OCI-LY3 (cell line): ENCODE measurements around the gene B3GALT6.

Experiments used
- H2AFZ ChIP-seq: fragments of 200-600, 300-600 bp; shearing (Covaris generic); 2 replicates; pipeline ENCODE4 v1.6.0; 2014; ENCODE audit warnings: antibody characterized with exemption, low read depth, low read length
- H3K27ac ChIP-seq: fragments of 200-600, 300-600 bp; sonication (generic); 2 replicates; pipeline ENCODE4 v1.5.1; 2014; ENCODE audit warnings: mild to moderate bottlenecking, low read length, moderate library complexity, mixed read lengths
- H3K27me3 ChIP-seq: fragments of 200-600, 300-600 bp; sonication (generic); 2 replicates; pipeline ENCODE4 v1.6.1; 2014; ENCODE audit warnings: low read depth, low read length, mixed read lengths
- H3K36me3 ChIP-seq: fragments of 200-600, 300-600 bp; sonication (generic); replicated peaks from 2 replicates; pipeline ENCODE3; 2014; ENCODE audit warnings: low read depth, low read length, mixed read lengths
- H3K4me1 ChIP-seq: fragments of 300-600, 200-600 bp; sonication (generic); 2 replicates; pipeline ENCODE4 v1.6.1; 2014; ENCODE audit warnings: low read length, mixed read lengths
- H3K4me2 ChIP-seq: fragments of 200-600, 300-600 bp; sonication (generic); 2 replicates; pipeline ENCODE4 v1.6.1; 2014; ENCODE audit warnings: low read length, mixed read lengths
- H3K4me3 ChIP-seq: fragments of 300-600, 200-600 bp; sonication (generic); 2 replicates; pipeline ENCODE4 v1.5.1; 2014; ENCODE audit warnings: antibody characterized with exemption, mild to moderate bottlenecking, low read length, moderate library complexity
- H3K79me2 ChIP-seq: fragments of 300-600, 200-600 bp; shearing (Covaris generic); 2 replicates; pipeline ENCODE4 v1.6.1; 2014; ENCODE audit warnings: mild to moderate bottlenecking, low read length, mixed read lengths
- H3K9ac ChIP-seq: fragments of 300-600, 200-600 bp; shearing (Covaris generic); 2 replicates; pipeline ENCODE4 v1.6.0; 2014; ENCODE audit warnings: mild to moderate bottlenecking, low read length, moderate library complexity
- H3K9me3 ChIP-seq: fragments of 200-600, 300-600 bp; shearing (Covaris generic); 2 replicates; pipeline ENCODE4 v1.6.1; 2014; ENCODE audit warnings: low read length, mixed read lengths; ENCODE audit not compliant: insufficient read depth
- H4K20me1 ChIP-seq: fragments of 200-600, 300-600 bp; sonication (generic); 2 replicates; pipeline ENCODE4 v1.6.1; 2016; ENCODE audit warnings: low read length, mixed read lengths; ENCODE audit not compliant: insufficient read depth
- EZH2phosphoT487 ChIP-seq: fragments of 200-600 bp; shearing (Covaris generic); IDR thresholded peaks from 2 replicates; pipeline ENCODE4 v1.6.1; 2018; ENCODE audit warnings: antibody characterized with exemption, mixed run types, low read depth
- TF ChIP-seq, protein P1 (sequence below): fragments of 200-600, 300-600 bp; sonication (generic); IDR thresholded peaks from 2 replicates; pipeline ENCODE4 v1.5.1; 2014; ENCODE audit warnings: antibody characterized with exemption, low read length, low read depth

B3GALT6 gene

DNA sequence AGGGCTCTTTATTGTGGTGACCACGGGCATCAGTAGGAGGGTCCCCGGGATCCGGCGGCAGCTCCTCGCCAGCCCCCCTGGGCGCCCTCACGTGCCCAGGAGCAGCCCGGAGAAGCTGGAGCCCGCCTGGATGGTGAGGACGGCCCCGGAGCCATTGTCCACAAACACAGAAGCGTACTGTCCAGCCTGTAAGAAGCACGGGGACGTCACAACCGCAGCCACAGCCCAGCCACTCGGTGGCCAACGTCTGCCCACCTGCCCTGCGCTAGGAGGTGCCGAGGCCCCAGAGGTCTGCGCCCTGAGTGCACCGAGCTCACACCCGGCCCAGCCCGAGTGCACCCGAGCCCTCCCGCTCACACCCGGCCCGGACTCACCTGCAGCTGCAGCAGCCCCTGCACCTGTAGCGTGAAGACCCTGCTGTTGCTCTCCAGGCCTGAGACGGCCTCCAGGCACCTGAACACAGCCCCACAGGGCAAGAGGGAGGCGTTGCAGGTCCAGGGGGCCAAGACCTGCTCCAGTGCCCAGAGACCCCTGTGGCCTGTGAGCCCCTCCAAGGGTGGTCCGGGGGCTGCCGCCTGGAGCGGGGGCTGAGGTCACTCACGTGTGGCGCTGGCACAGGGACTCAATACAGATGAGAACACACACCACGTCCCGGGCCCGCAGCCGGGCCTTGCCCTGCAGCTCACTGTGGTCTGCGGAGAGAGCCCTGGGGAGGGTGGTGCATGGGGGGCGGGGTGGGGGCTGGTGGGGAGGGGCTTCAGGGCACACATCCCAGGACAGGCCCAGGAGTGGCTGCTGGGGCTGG lies 10.6 kb downstream of the B3GALT6 start:
- Histone ChIP-seq H3K9ac (no peak overlapping the region), H2AFZ (no peak overlapping the region), H3K4me2 (no peak overlapping the region), H3K4me1 (no peaks in the 10 kb centered on the region), H3K27me3 (0 out of 2 replicates have a peak, but pooled peaks cover 3% of the 10 kb centered on the region), H3K4me3 (no peak overlapping the region), H3K27ac (no peak overlapping the region), H4K20me1 (no peaks in the 10 kb centered on the region), H3K79me2 (no peaks in the 10 kb centered on the region), H3K36me3 (no peaks in the 10 kb centered on the region), H3K9me3 (no peaks in the 10 kb centered on the region)
- TF ChIP-seq, protein P1, sequence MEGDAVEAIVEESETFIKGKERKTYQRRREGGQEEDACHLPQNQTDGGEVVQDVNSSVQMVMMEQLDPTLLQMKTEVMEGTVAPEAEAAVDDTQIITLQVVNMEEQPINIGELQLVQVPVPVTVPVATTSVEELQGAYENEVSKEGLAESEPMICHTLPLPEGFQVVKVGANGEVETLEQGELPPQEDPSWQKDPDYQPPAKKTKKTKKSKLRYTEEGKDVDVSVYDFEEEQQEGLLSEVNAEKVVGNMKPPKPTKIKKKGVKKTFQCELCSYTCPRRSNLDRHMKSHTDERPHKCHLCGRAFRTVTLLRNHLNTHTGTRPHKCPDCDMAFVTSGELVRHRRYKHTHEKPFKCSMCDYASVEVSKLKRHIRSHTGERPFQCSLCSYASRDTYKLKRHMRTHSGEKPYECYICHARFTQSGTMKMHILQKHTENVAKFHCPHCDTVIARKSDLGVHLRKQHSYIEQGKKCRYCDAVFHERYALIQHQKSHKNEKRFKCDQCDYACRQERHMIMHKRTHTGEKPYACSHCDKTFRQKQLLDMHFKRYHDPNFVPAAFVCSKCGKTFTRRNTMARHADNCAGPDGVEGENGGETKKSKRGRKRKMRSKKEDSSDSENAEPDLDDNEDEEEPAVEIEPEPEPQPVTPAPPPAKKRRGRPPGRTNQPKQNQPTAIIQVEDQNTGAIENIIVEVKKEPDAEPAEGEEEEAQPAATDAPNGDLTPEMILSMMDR, result no peak
- no peak for TF ChIP-seq EZH2phosphoT487

DNA sequence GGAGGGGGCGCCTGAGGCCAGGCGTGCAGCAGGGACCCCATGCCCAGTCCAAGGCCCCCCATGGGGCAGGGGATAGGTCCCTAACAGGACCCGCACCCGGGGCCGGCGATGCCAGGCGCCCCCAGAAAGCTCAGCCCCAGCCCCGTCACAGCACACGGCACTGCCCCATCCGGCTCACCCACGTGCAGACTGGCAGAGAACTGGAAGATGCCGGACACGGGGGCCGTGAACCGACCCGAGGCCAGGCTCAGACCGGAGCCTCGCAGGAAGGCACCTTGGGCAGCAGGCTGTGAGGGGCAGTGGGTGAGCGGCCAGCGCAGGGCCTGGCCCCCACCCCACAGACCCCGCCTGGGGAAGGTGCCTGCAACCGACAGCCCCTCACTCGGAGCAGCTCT lies 11.2 kb downstream of the B3GALT6 start:
- Histone ChIP-seq H4K20me1 (no peaks in the 10 kb centered on the region), H3K27ac (no peak overlapping the region)

DNA sequence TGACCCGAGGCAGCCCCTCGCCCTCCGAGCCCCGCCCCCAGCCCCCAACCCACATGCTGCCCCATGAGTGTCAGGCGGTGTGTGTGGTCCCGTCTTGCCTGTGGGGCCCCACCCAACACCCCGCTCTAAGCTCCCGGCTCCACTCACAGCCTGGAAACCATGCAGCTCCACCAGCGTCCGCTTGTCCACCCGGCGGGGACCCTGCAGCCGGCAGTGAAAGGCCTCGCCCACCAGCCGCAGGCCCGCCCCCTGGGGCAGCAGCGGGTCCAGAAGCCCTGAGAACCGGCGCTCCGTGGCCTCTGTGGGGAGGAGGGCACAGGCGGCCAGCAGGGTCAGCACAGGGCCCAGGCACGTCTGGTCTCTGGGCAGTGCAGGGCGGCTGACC lies 11.8 kb downstream of the B3GALT6 start:
- TF ChIP-seq EZH2phosphoT487, result no peak
- TF ChIP-seq, protein P1, result no peak
- no peak overlapping the region for H3K4me2 ChIP-seq
- H3K36me3 ChIP-seq, result no peaks in the 10 kb centered on the region
- 0 out of 2 replicates have a peak, but pooled peaks cover 3% of the 10 kb centered on the region for H3K27me3 ChIP-seq
- H4K20me1 ChIP-seq, result no peaks in the 10 kb centered on the region
- H2AFZ ChIP-seq, result no peak overlapping the region
- no peaks in the 10 kb centered on the region for H3K4me1 ChIP-seq
- no peak overlapping the region for H3K9ac ChIP-seq
- H3K4me3 ChIP-seq, result no peak overlapping the region
- no peaks in the 10 kb centered on the region for H3K9me3 ChIP-seq
- no peak overlapping the region for H3K27ac ChIP-seq
- no peaks in the 10 kb centered on the region for H3K79me2 ChIP-seq

More for the DNA sequence above, 11.2 kb downstream of the B3GALT6 start:
- 0 out of 2 replicates have a peak, but pooled peaks cover 3% of the 10 kb centered on the region for H3K27me3 ChIP-seq
- H3K36me3 ChIP-seq, result no peaks in the 10 kb centered on the region
- no peak overlapping the region for H3K9ac ChIP-seq
- no peak overlapping the region for H2AFZ ChIP-seq
- H3K4me1 ChIP-seq, result no peaks in the 10 kb centered on the region
- no peaks in the 10 kb centered on the region for H3K79me2 ChIP-seq
- no peak overlapping the region for H3K4me3 ChIP-seq
- TF ChIP-seq EZH2phosphoT487, result no peak
- H3K4me2 ChIP-seq, result no peak overlapping the region
- no peaks in the 10 kb centered on the region for H3K9me3 ChIP-seq

DNA sequence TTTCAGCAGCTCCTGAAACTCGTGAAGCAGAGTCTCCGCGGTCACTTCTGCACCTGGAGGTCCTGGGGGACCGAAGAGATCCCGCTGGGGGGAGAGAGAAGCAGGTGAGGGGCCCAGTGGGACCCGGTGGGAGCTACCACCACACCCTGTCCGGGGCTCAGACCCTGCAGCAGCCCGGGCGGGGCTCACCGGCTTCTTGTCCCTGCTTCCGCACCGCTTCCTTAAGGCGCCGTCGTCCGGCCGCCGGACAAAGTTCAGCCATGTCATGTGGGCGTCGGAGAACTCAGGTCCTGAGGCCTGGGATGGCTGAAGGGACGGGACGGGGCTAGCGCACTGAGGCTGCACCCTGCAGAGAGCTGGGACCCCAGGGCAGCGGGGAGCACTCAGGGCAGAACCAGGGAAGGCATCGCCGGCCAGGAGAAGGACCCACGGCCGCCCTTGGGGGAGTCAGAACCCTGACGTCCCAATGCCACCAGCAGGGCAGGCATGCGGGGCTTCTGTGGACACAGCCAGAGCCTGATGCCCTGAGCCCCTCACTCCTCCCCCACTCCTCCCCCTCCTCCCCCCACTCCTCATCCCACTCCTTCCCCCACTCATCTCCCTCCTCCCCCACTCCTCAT lies 12.3 kb downstream of the B3GALT6 start:
- H3K4me3 ChIP-seq, result no peak overlapping the region
- no peaks in the 10 kb centered on the region for H3K79me2 ChIP-seq

More for the DNA sequence above, 12.3 kb downstream of the B3GALT6 start:
- Histone ChIP-seq H3K9ac (no peak overlapping the region), H3K9me3 (no peaks in the 10 kb centered on the region), H3K27ac (no peak overlapping the region), H3K27me3 (0 out of 2 replicates have a peak, but pooled peaks cover 3% of the 10 kb centered on the region), H3K4me2 (no peak overlapping the region), H3K36me3 (no peaks in the 10 kb centered on the region), H2AFZ (no peak overlapping the region), H4K20me1 (no peaks in the 10 kb centered on the region), H3K4me1 (no peaks in the 10 kb centered on the region)
- TF ChIP-seq, protein P1, result no peak
- no peak for TF ChIP-seq EZH2phosphoT487
